GM10847 (cell line): ENCODE measurements around the gene DYNC1LI1.

Experiments used
- POLR2A ChIP-seq: IDR thresholded peaks from 2 replicates; pipeline ENCODE4 v1.6.1; 2011; ENCODE audit not compliant: insufficient read length; ENCODE audit errors: extremely low read depth

Gene DYNC1LI1

DNA sequence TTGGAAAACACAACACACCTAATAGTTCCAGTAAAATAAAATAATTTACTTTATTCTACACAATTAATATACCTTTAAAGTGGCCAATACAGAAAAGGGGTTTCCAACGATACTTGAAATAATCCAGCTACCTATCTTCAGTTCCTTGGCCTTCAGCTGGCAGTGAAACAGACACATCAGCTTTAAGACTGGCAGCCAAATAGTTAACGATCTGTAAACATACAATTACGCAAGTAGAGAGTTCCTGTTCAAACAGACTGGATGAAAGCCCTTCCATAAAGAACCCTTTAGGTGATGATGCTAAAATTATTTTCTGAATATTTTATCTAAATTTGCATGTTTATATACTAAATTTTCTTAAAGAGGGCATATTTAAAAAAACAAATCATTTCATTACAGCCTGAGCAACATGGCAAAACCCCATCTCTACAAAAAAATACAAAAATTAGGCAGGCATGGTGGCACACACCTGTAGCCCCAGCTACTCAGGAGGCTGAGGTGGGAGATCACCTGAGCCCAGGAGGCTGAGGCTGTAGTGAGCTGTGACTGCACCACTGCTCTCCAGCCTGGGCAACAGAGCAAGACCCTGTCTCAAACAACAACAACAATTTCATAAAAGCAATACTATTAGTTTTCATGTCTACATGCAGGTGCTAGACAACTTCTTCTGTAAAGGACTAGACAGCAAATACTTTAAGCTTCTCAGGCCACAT lies 12.9 kb downstream of the DYNC1LI1 start:
- no peak for TF ChIP-seq POLR2A

DNA sequence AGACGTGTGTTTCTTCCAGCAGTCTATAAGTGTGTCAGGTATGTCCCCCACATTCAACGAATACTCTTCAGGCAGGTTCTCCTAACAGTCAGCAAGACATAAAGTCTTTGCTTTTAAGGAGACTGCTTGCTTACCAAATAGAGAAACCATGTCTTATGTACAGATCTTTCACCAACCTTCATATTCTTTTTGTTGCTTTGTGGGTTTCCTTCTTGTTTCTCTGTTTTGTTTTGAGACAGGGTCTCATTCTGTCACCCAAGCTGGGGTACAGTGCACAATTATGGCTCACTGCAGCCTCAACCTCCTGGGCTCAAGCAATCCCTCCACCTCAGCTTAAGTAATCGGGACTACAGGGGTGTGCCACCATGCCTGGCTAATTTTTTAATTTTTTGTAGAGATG lies 14.3 kb downstream of the DYNC1LI1 start:
- TF ChIP-seq POLR2A, result no peak

DNA sequence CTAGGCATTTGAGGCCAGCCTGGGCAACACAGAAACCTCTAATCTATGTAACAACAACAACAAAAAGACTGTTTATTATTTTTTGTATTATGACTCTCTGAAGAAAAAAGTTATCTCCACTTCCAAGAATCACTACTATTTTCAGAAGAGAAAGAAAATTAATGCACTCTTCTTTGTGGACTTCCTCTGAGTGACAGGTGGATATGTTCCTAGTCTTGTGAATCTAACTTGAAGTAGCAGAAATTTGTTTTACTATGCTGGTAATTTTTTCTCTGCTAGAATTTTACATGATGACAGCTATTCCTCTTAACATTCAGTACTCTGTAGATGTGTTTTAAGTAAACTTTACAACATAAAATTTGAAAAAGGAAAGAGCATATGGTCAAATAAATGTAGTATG lies 16.7 kb downstream of the DYNC1LI1 start:
- no peak for TF ChIP-seq POLR2A

DNA sequence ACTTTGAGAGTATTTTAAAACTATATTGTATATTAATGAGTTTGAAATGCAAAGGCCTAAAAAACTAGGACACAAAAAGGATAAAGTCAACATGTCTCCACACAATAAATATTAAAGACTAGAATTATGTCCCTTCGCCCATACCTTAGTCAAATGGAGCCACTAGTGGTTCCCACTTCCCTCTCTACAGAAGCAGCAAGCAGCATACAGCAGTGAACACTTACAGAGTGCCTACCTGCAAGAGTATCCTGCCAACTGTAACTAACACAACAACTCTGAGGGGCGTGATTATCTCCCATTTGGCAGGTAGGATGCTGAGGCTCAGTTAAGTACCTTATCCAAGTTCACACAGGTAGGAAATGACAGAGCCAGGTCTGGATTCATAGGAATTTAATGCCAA lies 17.2 kb downstream of the DYNC1LI1 start:
- TF ChIP-seq POLR2A, result no peak

DNA sequence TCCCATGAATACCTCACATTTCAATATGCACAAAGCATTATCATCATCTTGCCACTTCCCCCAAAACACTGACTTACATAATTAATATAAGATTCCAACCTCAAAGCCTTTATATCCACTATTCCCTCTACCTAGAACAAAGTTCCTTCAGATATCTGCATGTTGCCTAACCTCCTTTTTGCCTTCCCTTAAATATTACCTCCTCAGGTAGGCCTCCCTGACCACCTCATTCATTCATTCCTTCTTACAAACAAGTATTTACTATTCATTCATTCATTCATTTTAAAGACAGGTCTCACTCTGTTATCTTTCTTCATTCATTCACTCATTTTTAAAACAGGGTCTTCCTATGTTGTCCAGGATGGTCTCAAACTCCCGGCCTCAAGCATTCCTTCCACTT lies 18.6 kb downstream of the DYNC1LI1 start:
- no peak for TF ChIP-seq POLR2A

DNA sequence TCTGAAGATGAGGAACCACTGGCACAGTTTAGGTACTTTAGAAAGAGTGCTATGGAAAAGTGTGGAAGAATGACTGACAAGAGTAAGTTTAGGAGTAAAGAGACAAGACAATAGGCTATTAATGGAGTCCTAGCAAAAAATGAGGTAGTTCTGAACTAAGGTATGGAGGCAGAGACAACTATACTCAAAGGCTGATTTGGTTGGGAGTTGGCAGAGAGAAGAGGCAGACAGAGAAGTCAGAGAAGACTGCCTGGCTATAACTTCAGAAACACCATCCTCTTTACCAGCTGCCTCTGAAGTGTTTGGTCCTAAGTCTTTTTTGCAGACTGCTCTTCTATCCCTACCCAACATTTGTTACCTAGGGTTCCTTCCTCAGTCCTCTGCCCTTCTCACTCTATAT lies 19.2 kb downstream of the DYNC1LI1 start:
- no peak for TF ChIP-seq POLR2A

DNA sequence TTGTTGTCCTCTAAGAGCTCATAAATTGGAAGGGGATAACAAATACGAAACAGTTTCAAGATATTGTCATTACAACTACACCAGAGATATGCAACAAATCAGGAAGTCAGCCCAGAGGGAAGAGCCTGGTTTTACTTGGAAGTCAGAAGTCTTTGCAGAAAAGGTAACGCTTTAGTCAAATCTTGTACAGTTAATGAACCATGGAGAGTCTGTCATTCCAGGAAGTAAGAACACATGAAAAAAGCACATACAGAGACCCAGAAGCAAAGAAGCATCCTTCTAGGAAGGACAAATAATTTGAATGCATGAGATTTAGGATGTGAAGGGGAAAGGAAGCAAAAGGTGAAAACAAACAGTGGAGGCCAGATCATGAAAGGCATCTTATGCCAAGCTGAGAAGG lies 19.6 kb downstream of the DYNC1LI1 start:
- TF ChIP-seq POLR2A, result no peak

DNA sequence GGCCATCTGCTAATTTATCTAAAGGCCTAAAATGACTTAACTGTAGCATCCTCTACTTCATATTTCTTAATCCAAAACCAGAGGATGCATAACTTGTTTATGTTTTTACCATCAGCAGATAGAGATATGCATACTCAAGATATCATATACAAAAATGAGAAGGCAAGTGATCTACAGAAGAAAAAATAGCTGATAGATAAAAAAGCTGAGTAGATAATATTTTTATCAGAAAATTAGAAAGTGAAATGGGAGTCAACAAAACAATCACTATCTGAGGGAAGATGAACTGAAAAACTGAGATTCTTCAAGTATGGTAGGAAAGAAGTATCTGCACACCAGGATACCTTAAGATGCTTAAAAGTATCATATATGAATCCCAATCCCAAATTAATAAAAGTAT lies 25.4 kb downstream of the DYNC1LI1 start:
- TF ChIP-seq POLR2A, result no peak

DNA sequence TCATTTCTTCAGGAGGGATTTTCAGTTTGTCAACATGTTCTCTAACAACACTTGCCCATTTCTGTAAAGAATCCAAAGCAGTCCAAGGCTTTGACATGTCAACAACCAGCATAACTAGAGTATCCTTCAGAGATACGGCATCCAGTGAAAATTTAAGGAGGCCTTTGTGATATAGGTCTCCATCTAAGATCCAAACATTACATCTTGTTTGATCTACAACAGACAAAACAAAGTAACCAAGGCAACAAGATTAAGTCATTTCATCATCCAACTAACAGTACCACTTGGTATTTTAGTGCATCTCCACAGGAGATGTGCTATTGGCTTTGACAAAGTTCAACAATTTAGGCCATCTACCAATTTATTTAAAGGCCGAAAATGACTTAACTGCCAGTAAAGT lies 25.8 kb downstream of the DYNC1LI1 start:
- no peak for TF ChIP-seq POLR2A

DNA sequence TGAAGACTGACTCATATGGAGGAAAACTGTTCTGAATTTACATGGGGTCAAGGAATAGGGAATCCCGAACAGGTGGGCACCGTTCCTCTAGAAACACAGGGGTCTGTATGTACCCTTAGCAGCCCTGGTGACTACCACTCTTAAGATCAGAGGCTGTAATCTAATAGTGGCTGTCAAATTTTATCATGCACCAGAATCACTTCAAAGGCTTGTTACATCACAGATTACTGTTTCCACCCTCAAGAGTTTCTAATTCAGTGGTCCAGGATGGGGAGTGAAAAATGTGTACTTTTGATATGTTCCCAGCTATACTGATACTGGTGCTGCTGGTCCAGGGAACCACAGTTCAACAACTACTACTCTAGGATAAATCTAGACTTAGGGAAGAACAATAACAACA lies 27.9 kb downstream of the DYNC1LI1 start:
- TF ChIP-seq POLR2A, result no peak

DNA sequence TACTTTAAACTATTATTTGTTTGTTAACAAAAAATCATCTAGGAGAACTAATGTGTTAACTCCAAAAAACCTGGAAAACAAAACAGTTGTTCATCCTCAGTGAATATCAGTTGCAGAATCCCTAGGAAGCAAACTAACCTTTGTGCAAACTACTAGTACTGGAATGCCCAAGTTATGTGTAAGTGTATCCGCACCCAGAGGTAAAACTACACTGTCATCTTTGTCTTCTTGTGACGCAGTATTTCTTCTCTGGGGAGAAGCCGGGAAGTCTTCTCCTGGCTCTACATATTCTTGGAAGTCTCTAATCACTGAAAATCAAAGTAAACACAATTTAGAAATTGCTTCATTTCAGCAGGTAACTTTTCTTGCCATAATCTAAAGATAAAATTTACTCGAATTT lies 29.8 kb downstream of the DYNC1LI1 start:
- TF ChIP-seq POLR2A, result no peak

DNA sequence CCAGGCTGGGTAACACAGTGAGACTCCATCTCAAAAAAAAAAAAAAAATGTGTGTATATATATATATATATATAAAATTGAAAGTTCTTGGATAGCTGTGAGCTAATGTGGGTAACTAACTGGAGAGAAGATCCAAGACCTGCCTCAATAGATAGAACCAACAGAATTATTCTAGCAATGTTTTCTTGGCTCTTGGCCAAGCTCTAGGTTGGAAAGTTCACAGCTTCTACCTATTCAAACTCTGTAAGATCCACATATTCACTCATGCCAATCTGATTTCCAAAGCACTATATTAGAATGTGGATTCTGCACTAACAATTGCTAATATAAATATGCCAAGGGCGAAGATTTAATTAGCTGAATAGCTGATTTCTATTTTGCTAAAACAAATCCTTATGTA lies 38.2 kb downstream of the DYNC1LI1 start:
- TF ChIP-seq POLR2A, result no peak

DNA sequence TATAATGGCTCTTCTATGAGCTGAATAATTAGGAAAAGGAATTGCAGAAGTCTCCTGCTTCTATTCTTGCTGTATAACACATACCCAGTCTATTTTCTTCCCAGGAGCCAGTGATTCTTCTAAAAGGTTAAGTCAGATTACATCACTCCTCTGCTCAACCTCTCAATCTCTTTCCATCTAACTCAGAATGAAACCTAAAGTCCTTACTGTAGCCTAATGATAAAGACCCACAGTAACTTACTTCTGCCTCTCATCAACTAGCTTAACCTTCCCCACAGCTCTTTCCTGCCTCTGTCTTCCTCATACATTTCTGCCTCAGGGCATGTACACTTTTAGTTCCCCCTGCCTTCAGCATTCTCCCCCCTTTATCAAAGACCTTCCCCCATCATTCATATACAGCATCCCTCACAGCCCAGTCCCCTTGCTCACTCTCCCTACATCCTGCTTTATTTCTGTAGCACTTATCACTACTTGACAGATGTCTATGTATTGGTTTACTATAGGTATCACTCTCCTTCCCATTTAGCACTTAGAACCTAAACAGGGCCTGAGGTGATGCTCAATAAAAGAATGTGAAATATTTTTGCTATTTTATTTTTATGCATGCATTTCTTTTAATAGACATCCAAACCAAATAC lies 39.5 kb downstream of the DYNC1LI1 start:
- TF ChIP-seq POLR2A, result no peak

DNA sequence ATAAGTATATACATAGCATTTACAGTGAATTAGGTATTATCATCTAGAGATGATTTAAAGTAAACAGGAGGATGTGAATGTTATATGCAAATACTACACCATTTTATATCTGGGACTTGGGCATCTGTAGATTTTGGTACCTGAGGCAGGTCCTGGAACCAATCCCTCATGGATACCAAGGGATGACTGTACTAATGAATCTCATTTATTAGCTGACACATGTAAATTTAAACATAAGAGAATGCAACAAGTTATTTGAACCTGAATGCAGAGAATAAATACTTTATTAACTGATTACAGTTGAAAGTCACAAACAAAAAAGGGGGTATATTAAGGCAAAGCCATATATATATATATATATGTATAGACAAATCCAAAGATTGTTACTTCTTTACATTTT lies 44.9 kb downstream of the DYNC1LI1 start:
- no peak for TF ChIP-seq POLR2A

DNA sequence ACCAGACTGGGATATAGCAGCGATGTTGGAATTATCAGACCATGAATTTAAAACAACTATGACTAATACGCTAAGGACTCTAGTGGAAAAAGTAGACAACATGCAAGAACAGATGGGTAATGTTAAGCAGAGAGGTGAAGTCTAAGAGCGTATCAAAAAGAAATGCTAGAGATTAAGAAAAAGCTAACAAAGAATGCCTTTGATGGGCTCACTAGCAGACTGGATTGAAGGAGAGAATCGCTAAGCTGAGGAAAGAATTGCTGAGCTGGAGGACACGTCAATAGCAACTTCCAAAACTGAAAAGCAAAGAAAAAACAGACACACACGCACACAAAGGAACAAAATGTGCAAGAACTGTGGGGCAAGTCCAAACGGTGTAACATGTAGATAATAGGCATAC lies 48.0 kb downstream of the DYNC1LI1 start:
- no peak for TF ChIP-seq POLR2A

DNA sequence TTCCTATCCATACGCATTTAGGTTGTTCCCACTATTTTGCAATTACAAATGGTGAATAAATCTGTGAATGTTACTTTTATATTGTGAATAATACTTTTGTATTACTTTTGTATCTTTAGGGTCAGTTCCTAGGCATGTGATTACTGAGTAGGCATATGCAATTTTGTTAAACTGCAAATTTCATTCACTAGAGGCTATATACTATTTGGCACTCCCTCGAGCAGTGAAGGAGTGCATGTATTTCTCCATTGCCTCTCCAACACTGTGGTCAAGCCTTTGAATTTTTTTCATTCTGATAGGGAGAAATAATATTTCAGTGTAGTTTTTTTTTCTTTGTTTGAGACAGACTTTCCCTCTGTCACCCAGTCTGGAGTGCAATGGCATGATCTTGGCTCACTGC lies 59.7 kb downstream of the DYNC1LI1 start:
- no peak for TF ChIP-seq POLR2A
